ENCODE data around the gene NEK9.

NEK9 gene

DNA sequence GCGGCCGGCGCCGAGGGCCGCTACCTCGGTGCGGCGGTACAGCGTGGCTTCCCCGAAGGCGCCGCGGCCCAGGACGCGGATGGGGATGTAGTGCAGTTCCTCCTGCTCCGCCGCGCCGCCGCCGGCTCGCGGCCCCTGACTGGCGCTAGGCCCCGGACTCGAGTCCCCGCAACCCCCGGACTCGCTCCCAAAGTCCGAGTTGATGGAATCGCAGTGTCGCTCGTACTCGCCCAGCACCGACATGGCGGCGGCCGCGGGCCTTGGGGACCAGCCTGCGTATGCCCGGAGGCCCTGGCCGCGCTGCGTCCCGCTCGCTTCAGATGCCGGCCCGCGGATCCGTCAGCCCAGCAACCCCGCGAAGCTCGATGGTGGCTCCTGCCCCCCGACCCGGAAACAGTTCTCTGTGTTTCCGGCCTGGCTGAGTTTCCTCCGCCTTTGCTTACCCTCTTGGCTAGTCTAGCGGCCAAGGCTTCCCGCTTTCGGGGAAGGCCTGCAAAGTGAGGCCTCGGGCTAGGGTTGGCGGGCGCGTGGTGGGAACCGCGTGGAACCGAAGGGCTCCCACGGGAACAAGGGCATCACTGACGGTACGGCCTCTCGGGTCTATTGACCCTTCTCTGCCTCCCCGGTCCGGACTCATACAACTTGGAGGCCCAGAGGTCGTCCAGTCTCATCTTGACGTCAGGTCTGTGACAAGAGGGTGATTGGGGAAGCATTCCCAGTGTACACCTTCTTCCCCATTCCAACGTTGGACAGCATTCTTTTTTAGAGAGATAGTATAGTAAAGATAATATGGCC lies at the start of gene NEK9:
Gene NEK9, minus strand, starts transcription at position 370 of the 795 bp plus-strand sequence. Its CDS starts 127 bp downstream, at position 243.
- H3K4me3 ChIP-seq (ENCODE audit: low read length): peak within 1 kb of the TSS; percentile 73
- peaks cover 14% of the 10 kb centered on the region for H3K4me1 ChIP-seq (ENCODE audit: control insufficient read depth, insufficient read depth, low read length)
- peaks cover 2% of the 10 kb centered on the region for H3K36me3 ChIP-seq (ENCODE audit: control insufficient read depth, insufficient read depth, low read length)
- H3K27ac ChIP-seq (ENCODE audit: low read depth, low read length): peak within 1 kb of the TSS; percentile 91
- H3K9ac ChIP-seq (ENCODE audit: low read length): peak within 1 kb of the TSS; percentile 39
- no peaks in the 10 kb centered on the region for H3K27me3 ChIP-seq (ENCODE audit: control insufficient read depth, insufficient read depth, low read length)

DNA sequence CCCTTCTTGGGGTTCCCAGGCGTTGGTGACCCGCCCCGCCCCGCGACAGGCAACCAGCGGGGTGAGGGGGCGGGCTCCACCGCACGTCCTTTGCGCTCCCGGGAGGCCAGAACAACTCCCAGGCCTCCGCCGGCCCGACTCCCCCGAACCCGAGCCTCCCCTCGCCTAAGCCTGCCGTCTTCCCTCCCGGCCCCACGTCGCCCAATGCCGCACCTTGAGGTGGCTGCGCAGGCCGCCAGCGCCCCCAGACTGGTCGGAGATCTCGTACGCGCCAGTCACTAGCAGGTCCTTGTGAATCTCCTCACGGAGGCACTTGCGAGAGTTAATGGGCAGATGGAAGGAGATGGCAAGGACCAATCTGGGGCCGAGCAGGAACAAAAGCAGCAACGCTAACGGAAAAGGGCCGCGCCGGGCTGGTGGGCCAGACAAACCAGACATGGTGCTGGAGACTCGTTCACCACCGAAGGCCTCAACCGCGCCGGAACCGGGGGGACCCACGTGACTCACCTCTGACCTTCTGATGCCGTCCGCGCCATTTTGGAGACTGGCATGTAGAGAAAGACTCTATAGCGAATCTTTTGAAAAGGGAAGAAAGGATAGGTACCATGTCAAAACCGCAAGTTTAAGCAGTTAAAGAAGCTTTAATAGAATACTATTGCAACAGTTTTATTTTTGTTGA lies 49.4 kb upstream of the NEK9 start, which contains the start of gene TMED10:
Gene TMED10, minus strand, starts transcription at position 471 of the 679 bp plus-strand sequence. Its CDS starts 33 bp downstream, at position 438.
- Histone ChIP-seq H3K4me1 (ENCODE audit: control insufficient read depth, insufficient read depth, low read length) (no peaks in the 10 kb centered on the region), H3K36me3 (ENCODE audit: control insufficient read depth, insufficient read depth, low read length) (no peaks in the 10 kb centered on the region), H3K9ac (ENCODE audit: low read length) (peak within 1 kb of the TSS; percentile 98), H3K4me3 (ENCODE audit: low read length) (peak within 1 kb of the TSS; percentile 97), H3K27ac (ENCODE audit: low read depth, low read length) (peak within 1 kb of the TSS; percentile 96), H3K27me3 (ENCODE audit: control insufficient read depth, insufficient read depth, low read length) (no peaks in the 10 kb centered on the region)

DNA sequence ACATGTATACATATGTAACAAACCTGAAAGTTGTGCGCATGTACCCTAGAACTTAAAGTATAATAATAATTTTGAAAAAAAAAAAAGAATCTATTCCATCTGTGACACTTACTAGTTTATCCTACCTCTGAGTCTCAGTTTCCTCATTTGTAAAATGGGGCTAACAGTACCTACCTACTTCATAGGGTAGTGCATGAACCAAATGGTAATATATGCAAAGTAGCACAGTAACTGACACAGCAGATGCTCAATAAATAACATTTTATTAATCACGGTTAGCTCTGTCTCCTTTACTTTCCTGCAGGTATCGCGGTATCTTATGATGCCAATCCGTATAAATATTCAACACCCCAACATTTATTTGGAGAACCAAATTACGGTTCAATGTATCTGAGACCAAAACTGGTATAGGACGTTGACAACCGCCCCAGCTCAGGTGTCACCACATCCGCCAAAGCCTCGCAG lies 48.9 kb upstream of the NEK9 start:
- Histone ChIP-seq H3K36me3 (ENCODE audit: control insufficient read depth, insufficient read depth, low read length) (no peaks in the 10 kb centered on the region), H3K9ac (ENCODE audit: low read length) (peak overlapping the region; percentile 98), H3K27ac (ENCODE audit: low read depth, low read length) (peak overlapping the region; percentile 96), H3K4me1 (ENCODE audit: control insufficient read depth, insufficient read depth, low read length) (no peaks in the 10 kb centered on the region), H3K4me3 (ENCODE audit: low read length) (peak overlapping the region; percentile 97), H3K27me3 (ENCODE audit: control insufficient read depth, insufficient read depth, low read length) (no peaks in the 10 kb centered on the region)

DNA sequence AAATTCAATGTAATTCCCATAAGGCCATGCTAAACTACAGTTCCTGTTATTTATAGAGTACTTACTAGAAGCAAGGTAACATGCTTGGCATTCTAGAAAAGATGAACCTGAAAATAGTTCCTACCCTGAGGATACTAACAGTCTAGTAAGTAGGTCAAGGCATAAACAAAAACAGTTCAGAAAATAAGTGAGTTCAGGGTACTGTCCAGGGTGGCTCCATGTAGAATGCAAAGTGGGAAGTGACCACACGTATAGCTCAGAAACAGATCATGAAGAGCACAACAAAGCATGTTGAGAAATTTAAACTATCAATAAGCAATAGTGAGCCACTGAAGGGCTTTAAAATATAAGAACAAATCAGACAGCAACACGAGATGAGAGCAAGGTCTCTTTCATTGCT lies 47.2 kb upstream of the NEK9 start:
- no peaks in the 10 kb centered on the region for H3K36me3 ChIP-seq (ENCODE audit: control insufficient read depth, insufficient read depth, low read length)
- H3K27me3 ChIP-seq (ENCODE audit: control insufficient read depth, insufficient read depth, low read length): no peaks in the 10 kb centered on the region
- H3K9ac ChIP-seq (ENCODE audit: low read length): no peak overlapping the region
- no peak overlapping the region for H3K4me3 ChIP-seq (ENCODE audit: low read length)
- H3K4me1 ChIP-seq (ENCODE audit: control insufficient read depth, insufficient read depth, low read length): no peaks in the 10 kb centered on the region
- H3K27ac ChIP-seq (ENCODE audit: low read depth, low read length): no peak overlapping the region

DNA sequence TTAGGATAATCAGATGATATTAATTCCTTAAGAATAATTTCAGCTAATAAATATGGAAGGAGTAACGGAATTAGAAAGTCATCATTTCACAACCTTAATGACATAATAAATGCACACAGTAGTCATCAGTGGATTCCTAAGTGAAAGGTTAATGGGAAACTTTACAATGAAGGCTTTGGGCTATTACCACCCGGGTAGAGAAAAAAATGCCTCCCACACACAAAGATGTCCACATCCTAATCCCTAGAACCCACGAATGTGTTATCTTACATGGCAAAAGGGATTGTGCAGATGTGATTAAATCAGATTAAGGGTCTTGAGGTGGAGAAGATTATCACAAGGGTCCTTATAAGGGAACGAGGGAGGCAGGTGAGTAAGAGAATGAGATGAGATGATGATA lies 43.9 kb upstream of the NEK9 start:
- Histone ChIP-seq H3K4me1 (ENCODE audit: control insufficient read depth, insufficient read depth, low read length) (no peaks in the 10 kb centered on the region), H3K4me3 (ENCODE audit: low read length) (no peak overlapping the region), H3K27me3 (ENCODE audit: control insufficient read depth, insufficient read depth, low read length) (no peaks in the 10 kb centered on the region), H3K27ac (ENCODE audit: low read depth, low read length) (no peak overlapping the region), H3K9ac (ENCODE audit: low read length) (no peak overlapping the region), H3K36me3 (ENCODE audit: control insufficient read depth, insufficient read depth, low read length) (no peaks in the 10 kb centered on the region)

DNA sequence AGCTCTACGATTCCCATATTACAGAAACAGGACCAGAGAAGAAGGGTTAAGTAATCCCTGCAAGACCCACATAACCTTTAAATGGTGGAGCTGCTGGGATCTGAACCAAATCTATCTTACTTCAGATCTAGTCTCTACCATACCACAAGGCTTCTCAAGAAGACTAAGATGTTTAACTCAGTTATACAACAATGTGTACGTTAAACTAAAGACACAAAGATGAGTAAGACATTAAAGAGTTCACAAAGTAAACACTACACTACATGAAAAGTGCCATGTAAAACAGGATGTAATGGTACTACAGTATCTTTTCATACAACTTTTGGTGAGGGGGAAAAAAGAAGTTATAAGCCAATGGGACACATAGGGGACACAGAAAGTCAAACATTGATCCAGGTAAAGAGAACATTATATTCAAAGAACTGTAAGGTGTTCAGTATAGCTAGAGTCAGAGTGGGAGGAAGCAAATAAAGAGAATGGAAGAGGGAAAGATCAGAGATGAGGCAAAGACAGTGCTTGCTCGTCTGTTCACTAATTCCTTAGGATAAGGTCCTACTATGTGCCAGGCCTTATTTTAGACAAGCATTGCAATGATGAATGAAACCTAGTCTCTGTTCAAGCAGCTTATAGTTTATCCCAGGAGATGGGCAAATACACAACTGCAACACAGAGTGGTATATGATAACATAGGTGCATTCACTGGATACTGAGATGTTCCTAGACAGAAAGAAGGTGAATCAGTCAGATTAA lies 41.9 kb upstream of the NEK9 start:
- Histone ChIP-seq H3K4me3 (ENCODE audit: low read length) (no peak overlapping the region), H3K27me3 (ENCODE audit: control insufficient read depth, insufficient read depth, low read length) (no peaks in the 10 kb centered on the region), H3K27ac (ENCODE audit: low read depth, low read length) (no peak overlapping the region), H3K9ac (ENCODE audit: low read length) (no peak overlapping the region), H3K4me1 (ENCODE audit: control insufficient read depth, insufficient read depth, low read length) (no peaks in the 10 kb centered on the region), H3K36me3 (ENCODE audit: control insufficient read depth, insufficient read depth, low read length) (no peaks in the 10 kb centered on the region)

DNA sequence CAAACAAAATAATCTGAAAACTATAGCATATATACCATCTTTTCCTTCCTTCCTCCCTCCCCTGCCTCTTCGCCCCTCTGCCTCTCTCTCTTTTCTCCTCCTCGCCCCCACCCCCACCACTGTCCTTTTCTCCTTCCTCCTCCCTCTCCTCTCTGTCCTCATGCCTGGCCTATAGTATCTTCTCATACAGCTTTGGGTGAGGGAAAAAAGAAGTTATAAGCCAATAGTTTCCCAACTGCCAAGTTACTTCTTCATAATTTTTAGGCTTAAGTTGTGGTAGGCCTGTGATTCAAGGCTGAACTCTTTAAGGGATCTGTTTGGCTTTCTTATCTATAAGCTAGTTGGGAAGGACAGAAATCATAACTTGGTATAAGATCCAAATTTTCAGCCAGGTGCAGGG lies 40.5 kb upstream of the NEK9 start:
- no peak overlapping the region for H3K9ac ChIP-seq (ENCODE audit: low read length)
- H3K36me3 ChIP-seq (ENCODE audit: control insufficient read depth, insufficient read depth, low read length): no peaks in the 10 kb centered on the region
- H3K4me3 ChIP-seq (ENCODE audit: low read length): no peak overlapping the region
- no peaks in the 10 kb centered on the region for H3K27me3 ChIP-seq (ENCODE audit: control insufficient read depth, insufficient read depth, low read length)
- H3K27ac ChIP-seq (ENCODE audit: low read depth, low read length): no peak overlapping the region
- H3K4me1 ChIP-seq (ENCODE audit: control insufficient read depth, insufficient read depth, low read length): no peaks in the 10 kb centered on the region

DNA sequence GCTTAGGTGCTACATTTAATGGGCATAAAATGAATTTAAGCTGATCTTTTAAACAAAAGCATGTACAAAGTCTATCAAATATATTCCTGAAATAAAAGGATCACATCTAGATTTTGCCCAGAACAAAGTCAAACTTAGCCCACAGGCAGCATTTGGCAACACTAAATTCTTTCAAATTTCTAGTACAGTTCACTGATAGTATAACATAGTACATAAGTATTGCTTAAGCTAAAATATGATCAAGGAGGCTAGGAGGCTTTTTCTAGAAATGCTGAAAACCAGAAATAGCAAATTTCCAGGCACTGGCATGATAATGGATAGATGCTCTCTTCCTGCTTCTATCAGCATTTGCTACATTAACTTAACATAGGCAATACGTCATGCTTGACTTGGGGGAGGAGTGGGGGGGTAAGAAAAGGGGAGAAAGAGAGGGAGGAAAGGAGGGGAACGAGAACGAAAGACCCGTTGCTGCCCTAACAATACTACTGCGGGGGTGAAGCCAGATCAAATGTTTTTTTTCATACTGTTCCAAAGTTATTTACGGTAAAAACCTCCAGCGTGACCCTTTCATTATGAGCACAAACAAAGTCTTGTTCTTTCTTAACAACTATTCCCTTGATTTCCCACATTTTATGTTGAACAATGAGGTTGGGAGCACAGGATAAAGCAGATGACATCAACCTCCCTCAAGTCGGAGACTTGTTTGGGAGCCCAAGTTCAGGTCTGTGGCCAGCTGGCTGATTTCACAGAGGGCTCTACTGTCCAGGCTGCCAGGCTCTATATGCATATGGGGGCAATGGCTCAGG lies 38.9 kb upstream of the NEK9 start:
- H3K4me1 ChIP-seq (ENCODE audit: control insufficient read depth, insufficient read depth, low read length): no peaks in the 10 kb centered on the region
- H3K36me3 ChIP-seq (ENCODE audit: control insufficient read depth, insufficient read depth, low read length): no peaks in the 10 kb centered on the region
- H3K27ac ChIP-seq (ENCODE audit: low read depth, low read length): peak overlapping the region; percentile 12
- H3K4me3 ChIP-seq (ENCODE audit: low read length): no peak overlapping the region
- H3K9ac ChIP-seq (ENCODE audit: low read length): no peak overlapping the region
- no peaks in the 10 kb centered on the region for H3K27me3 ChIP-seq (ENCODE audit: control insufficient read depth, insufficient read depth, low read length)

DNA sequence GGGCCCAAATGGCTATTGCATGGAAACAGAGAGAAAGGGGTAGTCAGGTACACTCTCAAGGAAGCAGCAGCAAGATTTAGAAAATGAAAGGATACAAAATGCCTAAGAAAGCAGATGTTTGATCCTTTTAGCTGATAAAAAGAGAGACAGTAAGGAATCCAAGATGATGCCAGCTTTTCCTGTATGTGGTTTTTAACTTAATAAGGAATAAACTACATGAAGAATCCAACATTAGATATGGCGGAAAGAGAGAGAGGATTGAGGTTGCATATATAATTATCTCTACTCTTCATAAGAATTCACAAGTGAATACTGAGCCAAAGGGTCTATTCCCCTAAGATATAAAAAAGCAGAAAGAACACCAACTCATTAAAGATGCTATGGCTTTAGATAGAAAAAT lies 38.0 kb upstream of the NEK9 start:
- H3K4me3 ChIP-seq (ENCODE audit: low read length): no peak overlapping the region
- no peak overlapping the region for H3K9ac ChIP-seq (ENCODE audit: low read length)
- H3K27ac ChIP-seq (ENCODE audit: low read depth, low read length): no peak overlapping the region
- H3K36me3 ChIP-seq (ENCODE audit: control insufficient read depth, insufficient read depth, low read length): no peaks in the 10 kb centered on the region
- H3K27me3 ChIP-seq (ENCODE audit: control insufficient read depth, insufficient read depth, low read length): no peaks in the 10 kb centered on the region
- H3K4me1 ChIP-seq (ENCODE audit: control insufficient read depth, insufficient read depth, low read length): no peaks in the 10 kb centered on the region

DNA sequence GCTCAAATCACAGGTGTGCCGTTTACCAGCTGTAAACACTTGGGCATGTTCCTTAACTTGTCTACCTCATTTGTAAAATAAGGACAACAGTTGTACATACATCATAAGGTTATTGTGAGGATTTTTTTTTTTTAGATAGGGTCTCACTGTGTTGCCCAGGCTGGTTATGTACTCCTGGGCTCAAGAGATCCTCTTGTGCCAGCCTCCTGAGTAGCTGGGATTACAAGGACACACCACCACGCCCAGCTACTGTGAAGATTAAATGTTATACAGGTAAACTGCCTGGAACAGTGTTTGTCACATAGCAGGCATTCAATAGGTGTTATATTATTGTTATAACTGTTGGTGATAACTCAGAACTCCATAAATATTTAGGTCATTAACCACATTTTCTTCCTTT lies 36.8 kb upstream of the NEK9 start:
- Histone ChIP-seq H3K9ac (ENCODE audit: low read length) (no peak overlapping the region), H3K27me3 (ENCODE audit: control insufficient read depth, insufficient read depth, low read length) (no peaks in the 10 kb centered on the region), H3K36me3 (ENCODE audit: control insufficient read depth, insufficient read depth, low read length) (no peaks in the 10 kb centered on the region), H3K4me3 (ENCODE audit: low read length) (no peak overlapping the region), H3K4me1 (ENCODE audit: control insufficient read depth, insufficient read depth, low read length) (no peaks in the 10 kb centered on the region), H3K27ac (ENCODE audit: low read depth, low read length) (no peak overlapping the region)

DNA sequence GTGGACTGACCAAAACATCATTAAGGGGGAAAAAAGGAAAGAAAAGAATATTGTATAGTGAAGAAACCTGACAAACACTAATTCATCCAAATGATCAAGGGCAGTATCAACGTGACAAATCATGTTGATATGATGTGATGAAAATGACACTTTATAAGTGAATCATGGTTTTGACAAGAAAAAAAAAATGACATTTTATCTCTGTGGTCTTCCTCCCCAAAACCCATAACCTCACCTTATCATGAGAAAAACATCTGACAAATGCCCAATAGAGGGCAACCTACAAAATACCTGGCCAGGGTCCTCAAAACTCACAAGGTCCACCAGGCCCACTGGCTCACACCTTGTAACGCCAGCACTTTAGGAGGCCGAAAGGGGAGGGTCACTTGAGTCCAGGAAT lies 35.8 kb upstream of the NEK9 start:
- H3K27me3 ChIP-seq (ENCODE audit: control insufficient read depth, insufficient read depth, low read length): no peaks in the 10 kb centered on the region
- no peaks in the 10 kb centered on the region for H3K36me3 ChIP-seq (ENCODE audit: control insufficient read depth, insufficient read depth, low read length)
- no peaks in the 10 kb centered on the region for H3K4me1 ChIP-seq (ENCODE audit: control insufficient read depth, insufficient read depth, low read length)
- H3K9ac ChIP-seq (ENCODE audit: low read length): no peak overlapping the region
- no peak overlapping the region for H3K27ac ChIP-seq (ENCODE audit: low read depth, low read length)
- H3K4me3 ChIP-seq (ENCODE audit: low read length): no peak overlapping the region
